Stimulated activated CD8-positive, alpha-beta memory T cell treated with anti-CD3 and anti-CD28 coated beads, Interleukin-12 subunit alpha, Interleukin-12 subunit beta, amount 100 ng/mL, for 4 hours (primary cell): ENCODE results near the gene ERP27.

Experiments used
- DNase-seq: peaks from one replicate; pipeline ENCODE4 v3.0.0-alpha.2; 2020; ENCODE audit warnings: low read depth

Gene ERP27

GRCh38 chr12:14901228-14901562, 37.1 kb downstream of the ERP27 start:
- DNase-seq = no peak

- no peak for DNase-seq
Measured at GRCh38 chr12:14900521-14901227, 37.7 kb downstream of the ERP27 start.

- no peak for DNase-seq
Measured at GRCh38 chr12:14896521-14897169, 41.7 kb downstream of the ERP27 start.

GRCh38 chr12:14893506-14894250, 44.7 kb downstream of the ERP27 start:
- no peak for DNase-seq

GRCh38 chr12:14892726-14893505, 45.4 kb downstream of the ERP27 start:
- DNase-seq = no peak

- no peak for DNase-seq
Measured at GRCh38 chr12:14890701-14891100, 47.6 kb downstream of the ERP27 start.

GRCh38 chr12:14886271-14886670, 52.1 kb downstream of the ERP27 start:
- no peak for DNase-seq

GRCh38 chr12:14885718-14886221, 52.6 kb downstream of the ERP27 start, which contains the start of gene MGP:
Gene MGP, minus strand, starts transcription at chr12:14885854. Its CDS starts 63 bp downstream, at chr12:14885791.
- no peak for DNase-seq

GRCh38 chr12:14884458-14884878, 53.9 kb downstream of the ERP27 start:
- peak; percentile 62 for DNase-seq

GRCh38 chr12:14883686-14884085, 54.7 kb downstream of the ERP27 start:
- DNase-seq = no peak

GRCh38 chr12:14880890-14881453, 57.4 kb downstream of the ERP27 start:
- DNase-seq = no peak

- DNase-seq = no peak
Measured at GRCh38 chr12:14879222-14879933, 59.0 kb downstream of the ERP27 start.

- DNase-seq = no peak
Measured at GRCh38 chr12:14878488-14878887, 59.8 kb downstream of the ERP27 start.

GRCh38 chr12:14876833-14877232, 61.5 kb downstream of the ERP27 start:
- no peak for DNase-seq

GRCh38 chr12:14874882-14875281, 63.5 kb downstream of the ERP27 start:
- DNase-seq = no peak

- no peak for DNase-seq
Measured at GRCh38 chr12:14873440-14874185, 64.7 kb downstream of the ERP27 start.

GRCh38 chr12:14871886-14872285, 66.5 kb downstream of the ERP27 start:
- no peak for DNase-seq

GRCh38 chr12:14871247-14871646, 67.1 kb downstream of the ERP27 start:
- no peak for DNase-seq

GRCh38 chr12:14868916-14869506, 69.3 kb downstream of the ERP27 start:
- DNase-seq = no peak
